ENCODE results near the gene LYPD5.

LYPD5 gene

GRCh38 chr19:43748685-43749084 is 53.6 kb downstream of the LYPD5 start:
- Histone ChIP-seq H3K4ac (ENCODE audit: low read depth in 1 of 2, low read length in 2 of 2) (no peak overlapping the region), H3K14ac (ENCODE audit: low read length in 2 of 2) (no peak overlapping the region), H3K79me1 (replicated peaks; ENCODE audit: low read length, poor library complexity, severe bottlenecking) (peaks cover 38% of the 10 kb centered on the region), H2AK5ac (ENCODE audit: low read length, severe bottlenecking) (peak overlapping the region; percentile 98), H3K27me3 (ENCODE audit: control insufficient read depth in 1 of 2, insufficient read depth in 1 of 2, low read length in 2 of 2) (no peaks in the 10 kb centered on the region), H2BK120ac (ENCODE audit: low read depth, low read length) (no peak overlapping the region), H3K18ac (ENCODE audit: low read depth in 1 of 2, low read length in 2 of 2) (no peak overlapping the region), H3K9ac (ENCODE audit: low read length) (no peak overlapping the region), H3K27ac (ENCODE audit: low read length, poor library complexity, severe bottlenecking) (peak overlapping the region; percentile 94), H4K8ac (ENCODE audit: low read length) (no peak overlapping the region), H2AFZ (ENCODE audit: low read depth, low read length) (no peak overlapping the region), H2BK5ac (ENCODE audit: low read depth, low read length, poor library complexity, severe bottlenecking) (peak overlapping the region; percentile 77), H3K36me3 (ENCODE audit: control insufficient read depth in 1 of 2, insufficient read depth in 2 of 2, low read depth in 1 of 2, low read length in 2 of 2) (peaks cover 48 to 76% of the 10 kb centered on the region in 2 experiments), H3K4me2 (ENCODE audit: low read length, poor library complexity, severe bottlenecking) (no peak overlapping the region), H2BK12ac (ENCODE audit: low read length in 2 of 2) (no peak overlapping the region), H4K91ac (ENCODE audit: low read length) (no peak overlapping the region), H3K4me1 (ENCODE audit: control insufficient read depth, insufficient read depth, low read depth, low read length) (peaks cover 30% of the 10 kb centered on the region), H2BK15ac (ENCODE audit: low read depth, poor library complexity, severe bottlenecking) (no peak overlapping the region), H3K9me3 (ENCODE audit: control insufficient read depth, low read length) (no peaks in the 10 kb centered on the region), H3K23ac (ENCODE audit: low read length in 2 of 2) (no peak overlapping the region), H3K4me3 (ENCODE audit: insufficient read depth in 1 of 2, low read depth in 1 of 2, low read length in 2 of 2) (no peak overlapping the region)
- no peak for DNase-seq
- 93% methylated on average over 4 of the region's 4 CpGs for WGBS

GRCh38 chr19:43748205-43748594 is 54.0 kb downstream of the LYPD5 start:
- no peak overlapping the region for H4K91ac ChIP-seq (ENCODE audit: low read length)
- no peak overlapping the region for H3K9ac ChIP-seq (ENCODE audit: low read length)
- peaks cover 52 to 80% of the 10 kb centered on the region in 2 experiments for H3K36me3 ChIP-seq (ENCODE audit: control insufficient read depth in 1 of 2, insufficient read depth in 2 of 2, low read depth in 1 of 2, low read length in 2 of 2)
- H2BK120ac ChIP-seq (ENCODE audit: low read depth, low read length): no peak overlapping the region
- H3K18ac ChIP-seq (ENCODE audit: low read depth in 1 of 2, low read length in 2 of 2): no peak overlapping the region
- H3K4ac ChIP-seq (ENCODE audit: low read depth in 1 of 2, low read length in 2 of 2): no peak overlapping the region
- no peak overlapping the region for H3K14ac ChIP-seq (ENCODE audit: low read length in 2 of 2)
- H2AFZ ChIP-seq (ENCODE audit: low read depth, low read length): no peak overlapping the region
- WGBS: 100% methylated on average over 1 of the region's 4 CpGs
- no peak for DNase-seq
- no peak overlapping the region for H3K23ac ChIP-seq (ENCODE audit: low read length in 2 of 2)
- H3K9me3 ChIP-seq (ENCODE audit: control insufficient read depth, low read length): no peaks in the 10 kb centered on the region
- H3K4me1 ChIP-seq (ENCODE audit: control insufficient read depth, insufficient read depth, low read depth, low read length): peaks cover 29% of the 10 kb centered on the region
- H2BK5ac ChIP-seq (ENCODE audit: low read depth, low read length, poor library complexity, severe bottlenecking): peak overlapping the region; percentile 77
- peak overlapping the region; percentile 98 for H2AK5ac ChIP-seq (ENCODE audit: low read length, severe bottlenecking)
- peaks cover 38% of the 10 kb centered on the region for H3K79me1 ChIP-seq (replicated peaks; ENCODE audit: low read length, poor library complexity, severe bottlenecking)
- no peak overlapping the region for H2BK15ac ChIP-seq (ENCODE audit: low read depth, poor library complexity, severe bottlenecking)
- H3K4me3 ChIP-seq (ENCODE audit: insufficient read depth in 1 of 2, low read depth in 1 of 2, low read length in 2 of 2): no peak overlapping the region
- H3K4me2 ChIP-seq (ENCODE audit: low read length, poor library complexity, severe bottlenecking): peak overlapping the region; percentile 55
- peak overlapping the region; percentile 94 for H3K27ac ChIP-seq (ENCODE audit: low read length, poor library complexity, severe bottlenecking)
- no peak overlapping the region for H4K8ac ChIP-seq (ENCODE audit: low read length)
- H2BK12ac ChIP-seq (ENCODE audit: low read length in 2 of 2): no peak overlapping the region
- H3K27me3 ChIP-seq (ENCODE audit: control insufficient read depth in 1 of 2, insufficient read depth in 1 of 2, low read length in 2 of 2): no peaks in the 10 kb centered on the region

GRCh38 chr19:43747557-43748204 is 54.6 kb downstream of the LYPD5 start:
- no peak overlapping the region for H4K91ac ChIP-seq (ENCODE audit: low read length)
- peak overlapping the region; percentile 98 for H2AK5ac ChIP-seq (ENCODE audit: low read length, severe bottlenecking)
- peaks cover 58 to 85% of the 10 kb centered on the region in 2 experiments for H3K36me3 ChIP-seq (ENCODE audit: control insufficient read depth in 1 of 2, insufficient read depth in 2 of 2, low read depth in 1 of 2, low read length in 2 of 2)
- peak overlapping the region; percentile 94 for H3K27ac ChIP-seq (ENCODE audit: low read length, poor library complexity, severe bottlenecking)
- H3K18ac ChIP-seq (ENCODE audit: low read depth in 1 of 2, low read length in 2 of 2): no peak overlapping the region
- no peak overlapping the region for H4K8ac ChIP-seq (ENCODE audit: low read length)
- 94% methylated on average over 6 of the region's 16 CpGs for WGBS
- H2BK12ac ChIP-seq (ENCODE audit: low read length in 2 of 2): no peak overlapping the region
- H3K79me1 ChIP-seq (replicated peaks; ENCODE audit: low read length, poor library complexity, severe bottlenecking): peaks cover 38% of the 10 kb centered on the region
- H3K14ac ChIP-seq (ENCODE audit: low read length in 2 of 2): no peak overlapping the region
- no peak overlapping the region for H3K4ac ChIP-seq (ENCODE audit: low read depth in 1 of 2, low read length in 2 of 2)
- H3K4me2 ChIP-seq (ENCODE audit: low read length, poor library complexity, severe bottlenecking): peak overlapping the region; percentile 20
- H3K4me3 ChIP-seq (ENCODE audit: insufficient read depth in 1 of 2, low read depth in 1 of 2, low read length in 2 of 2): no peak overlapping the region
- no peak overlapping the region for H2AFZ ChIP-seq (ENCODE audit: low read depth, low read length)
- peaks cover 29% of the 10 kb centered on the region for H3K4me1 ChIP-seq (ENCODE audit: control insufficient read depth, insufficient read depth, low read depth, low read length)
- no peak overlapping the region for H3K23ac ChIP-seq (ENCODE audit: low read length in 2 of 2)
- H3K27me3 ChIP-seq (ENCODE audit: control insufficient read depth in 1 of 2, insufficient read depth in 1 of 2, low read length in 2 of 2): no peaks in the 10 kb centered on the region
- no peak overlapping the region for H2BK120ac ChIP-seq (ENCODE audit: low read depth, low read length)
- H2BK5ac ChIP-seq (ENCODE audit: low read depth, low read length, poor library complexity, severe bottlenecking): peak overlapping the region; percentile 10
- H3K9ac ChIP-seq (ENCODE audit: low read length): no peak overlapping the region
- no peak overlapping the region for H2BK15ac ChIP-seq (ENCODE audit: low read depth, poor library complexity, severe bottlenecking)
- no peak for DNase-seq
- no peaks in the 10 kb centered on the region for H3K9me3 ChIP-seq (ENCODE audit: control insufficient read depth, low read length)
